GM18511 (cell line): ENCODE measurements around the gene PPP6R1.

Experiments used
- ATAC-seq: cut with Tn5 transposase; IDR thresholded peaks from one replicate; pipeline ENCODE4 v1.9.1; 2021; ENCODE audit warnings: mild to moderate bottlenecking, moderate library complexity; ENCODE audit not compliant: unreplicated experiment

The PPP6R1 gene

GRCh38 chr19:55246462-55247451 lies 12.1 kb downstream of the PPP6R1 start:
- ATAC-seq: no peak

GRCh38 chr19:55245236-55245904 lies 13.4 kb downstream of the PPP6R1 start:
- no peak for ATAC-seq

GRCh38 chr19:55244004-55244680 lies 14.7 kb downstream of the PPP6R1 start:
- no peak for ATAC-seq

GRCh38 chr19:55242517-55242916 lies 16.3 kb downstream of the PPP6R1 start:
- ATAC-seq: no peak

- no peak for ATAC-seq
Measured at GRCh38 chr19:55241935-55242464, 16.8 kb downstream of the PPP6R1 start.

GRCh38 chr19:55241143-55241934 lies 17.5 kb downstream of the PPP6R1 start:
- ATAC-seq: no peak

- ATAC-seq: no peak
Measured at GRCh38 chr19:55240713-55241020, 18.1 kb downstream of the PPP6R1 start.

GRCh38 chr19:55239004-55239403 lies 19.8 kb downstream of the PPP6R1 start:
- ATAC-seq: no peak

- ATAC-seq: no peak
Measured at GRCh38 chr19:55238030-55238429, 20.8 kb downstream of the PPP6R1 start.

GRCh38 chr19:55232986-55233385 lies 25.8 kb downstream of the PPP6R1 start:
- no peak for ATAC-seq

- no peak for ATAC-seq
Measured at GRCh38 chr19:55232286-55232602, 26.6 kb downstream of the PPP6R1 start.

GRCh38 chr19:55231391-55232285 lies 27.2 kb downstream of the PPP6R1 start:
- no peak for ATAC-seq

GRCh38 chr19:55230780-55231179 lies 28.0 kb downstream of the PPP6R1 start:
- ATAC-seq: no peak

GRCh38 chr19:55230329-55230728 lies 28.5 kb downstream of the PPP6R1 start:
- no peak for ATAC-seq

GRCh38 chr19:55229789-55230182 lies 29.0 kb downstream of the PPP6R1 start:
- ATAC-seq: no peak

GRCh38 chr19:55229145-55229788 lies 29.6 kb downstream of the PPP6R1 start:
- ATAC-seq: no peak

- no peak for ATAC-seq
Measured at GRCh38 chr19:55228403-55229031, 30.3 kb downstream of the PPP6R1 start, which contains the start of gene TMEM86B. TMEM86B (minus strand) TSS chr19:55228763; CDS start chr19:55228741, 22 bp downstream.

GRCh38 chr19:55228015-55228391 lies 30.8 kb downstream of the PPP6R1 start:
- no peak for ATAC-seq
